Placental epithelial cell (primary cell): ENCODE data around the gene SLC45A1. TPM values are rescaled to one million over a fixed set of nuclear protein-coding genes. Genes with fewer than 3 reads are reported as not detected.

Experiments
- small RNA-seq: library from RNA; depleted of rRNA; stranded (forward); fragments of <200 nt; gene quantifications from one replicate; pipeline ENCODE3, GENCODE V24; 2012
- total RNA-seq: library from RNA; depleted of rRNA; stranded (reverse); fragments of >200 nt; gene quantifications from 2 replicates; pipeline ENCODE4 v1.2.3, GENCODE V29; 2012

Gene SLC45A1
- 0.43 and 0.79 TPM in 2 replicates for total RNA-seq

DNA sequence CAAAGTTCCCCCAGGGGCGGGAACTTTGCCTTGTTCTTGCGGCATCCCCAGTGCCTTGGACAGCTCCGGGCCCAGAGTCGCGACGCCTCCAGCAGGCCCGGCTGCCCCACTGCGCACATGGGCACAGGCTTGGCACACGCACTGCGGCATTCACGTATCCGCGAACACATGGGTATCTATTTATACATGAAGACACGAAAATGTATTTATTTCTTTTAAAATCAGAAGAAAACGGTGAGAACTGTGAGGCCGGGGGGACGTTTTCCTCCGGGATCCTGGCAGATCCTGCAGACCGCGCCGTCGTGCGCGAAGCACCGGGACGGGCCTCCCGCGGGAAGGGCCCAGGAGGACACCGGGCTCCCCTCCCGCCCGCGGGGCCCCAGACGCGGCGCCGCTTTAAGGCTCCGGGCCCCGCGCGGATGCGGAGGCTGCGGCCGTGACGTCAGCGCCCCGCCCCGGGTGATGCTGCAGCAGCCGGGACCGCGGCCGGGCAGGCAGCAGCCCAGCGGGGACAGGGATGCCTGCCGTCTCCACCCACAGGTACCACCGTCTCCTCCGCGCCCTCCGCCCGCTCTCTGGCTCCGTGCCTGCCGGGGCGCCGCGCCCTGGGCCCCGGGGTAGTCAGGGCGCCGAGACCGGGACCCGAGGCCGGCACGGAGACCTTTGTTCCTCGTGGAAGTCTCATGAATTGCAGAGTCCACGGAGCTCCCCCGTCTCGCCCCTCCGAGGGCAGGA is at the start of gene SLC45A1:
Gene SLC45A1 (plus strand): TSS at position 468 of the 735 bp plus-strand sequence. CDS start 6,216 bp downstream, outside the sequence.

Small RNA genes within 50 kb of the gene (small RNA-seq; reads per million reads assigned to genes)
- gene RF00019 (not detected), gene RNU6-991P (not detected)
